COR-L47 (cell line): ENCODE data around the gene COMMD1.

Experiments
- DNase-seq: peaks from one replicate; lab custom pipeline; 2025; lab: John Stamatoyannopoulos, UW

Gene COMMD1

GRCh38 chr2:62181843-62182242, 276.4 kb downstream of the COMMD1 start:
- no peak for DNase-seq

GRCh38 chr2:62184512-62185230, 279.2 kb downstream of the COMMD1 start:
- DNase-seq = no peak
